GM21390 (cell line): ENCODE results near the gene ZNF383.
"Not testable (repeated sequence)": the region's sequence is repeated elsewhere in the genome, so short reads cannot be mapped to it uniquely, and the experiment has no call there.

Experiments
- ATAC-seq: cut with Tn5 transposase; IDR thresholded peaks from one replicate; pipeline ENCODE4 v1.9.1; 2021; ENCODE audit not compliant: unreplicated experiment

ZNF383 gene

DNA sequence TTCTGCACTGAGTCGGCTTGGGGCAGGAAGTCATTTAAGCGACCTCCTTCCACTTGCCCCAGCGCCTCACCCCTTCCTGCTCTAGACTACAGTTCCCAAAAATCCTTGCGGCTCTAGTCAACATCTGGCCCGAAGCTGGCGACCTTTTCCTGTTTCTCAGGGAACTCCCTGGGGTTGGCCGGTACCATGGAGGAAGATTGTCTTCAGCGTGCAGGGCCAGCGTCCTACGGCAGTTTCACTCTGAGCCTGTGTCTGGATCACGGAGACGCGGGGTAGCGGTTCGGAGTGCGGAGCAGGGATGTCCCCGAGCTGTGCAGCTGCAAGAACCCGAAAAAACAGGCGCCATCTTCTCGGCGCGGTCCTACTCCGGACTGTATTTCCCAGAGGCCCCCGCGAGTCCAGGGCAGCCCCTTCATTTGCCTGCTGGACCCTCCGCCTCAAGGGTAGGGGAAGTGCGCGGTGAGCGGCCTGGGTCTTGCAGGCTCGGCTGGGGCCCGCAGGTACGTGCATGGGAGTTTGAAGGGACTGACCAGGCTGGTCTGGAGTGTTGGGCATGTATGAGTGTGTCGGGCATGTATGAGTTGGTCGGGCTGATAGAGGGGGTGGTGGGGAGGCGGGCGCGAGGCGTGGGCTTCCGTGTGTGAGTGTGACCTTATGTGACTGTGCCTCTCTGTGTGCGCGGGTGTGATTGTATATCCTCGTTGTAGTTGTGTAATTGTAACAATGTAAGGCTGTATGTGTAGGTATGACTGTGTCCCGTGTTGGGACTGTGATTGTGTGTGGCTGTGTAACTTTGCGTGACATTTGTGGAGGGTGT lies at the start of gene ZNF383:
TSS of gene ZNF383 (plus strand) at position 440 of the 817 bp plus-strand sequence. CDS start 12,240 bp downstream, outside the sequence.
- ATAC-seq = peak; percentile 90

DNA sequence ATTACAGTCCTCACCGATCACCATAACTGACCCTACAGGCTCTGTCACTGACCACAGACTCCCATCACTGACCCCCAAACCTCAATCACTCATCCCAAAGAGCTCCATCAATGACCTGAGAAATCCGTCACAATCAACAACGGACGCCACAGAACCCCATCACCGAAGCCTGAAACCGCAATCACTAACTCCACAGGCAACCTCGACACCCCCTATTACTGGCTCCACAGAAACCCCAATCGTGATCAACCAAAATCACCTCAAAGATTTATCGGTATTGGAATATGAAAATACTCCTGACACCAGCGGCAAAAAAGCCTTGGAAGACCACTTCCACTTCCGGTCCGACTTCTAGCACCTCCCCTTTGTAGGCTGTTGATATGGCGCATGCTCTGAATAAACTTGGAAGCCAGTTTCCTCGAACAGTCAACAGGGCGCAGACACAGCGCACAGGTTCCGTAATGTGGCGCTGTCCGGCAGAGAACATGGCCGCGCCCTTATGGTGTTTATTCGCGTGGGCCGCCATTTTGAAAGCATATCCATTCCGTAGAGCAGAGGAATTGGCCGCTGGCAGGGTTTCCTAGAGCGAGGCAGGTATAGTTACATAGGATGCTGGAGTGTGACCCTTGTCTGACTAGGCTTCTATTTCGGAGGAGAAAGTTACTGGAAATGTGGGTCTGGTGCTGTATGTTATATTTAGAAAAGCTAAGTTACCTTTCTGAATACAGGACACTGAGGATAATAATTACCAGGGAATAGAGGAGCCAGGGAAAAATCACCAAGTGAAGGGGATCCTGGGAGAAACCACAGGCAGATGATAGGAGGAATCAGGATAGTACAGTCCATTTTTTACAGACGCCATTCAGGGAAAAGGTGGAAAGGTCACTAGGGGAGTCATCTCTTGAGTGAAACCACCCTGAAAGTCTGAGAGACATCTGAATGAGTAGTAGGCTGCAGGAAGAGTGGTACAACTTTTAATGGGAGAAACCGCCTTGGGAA lies 45.3 kb upstream of the ZNF383 start, which contains the start of gene ZNF585A:
TSS of gene ZNF585A (minus strand) at position 328 of the 999 bp plus-strand sequence. CDS start 2,785 bp downstream, outside the sequence.
- ATAC-seq = peak; percentile 98

DNA sequence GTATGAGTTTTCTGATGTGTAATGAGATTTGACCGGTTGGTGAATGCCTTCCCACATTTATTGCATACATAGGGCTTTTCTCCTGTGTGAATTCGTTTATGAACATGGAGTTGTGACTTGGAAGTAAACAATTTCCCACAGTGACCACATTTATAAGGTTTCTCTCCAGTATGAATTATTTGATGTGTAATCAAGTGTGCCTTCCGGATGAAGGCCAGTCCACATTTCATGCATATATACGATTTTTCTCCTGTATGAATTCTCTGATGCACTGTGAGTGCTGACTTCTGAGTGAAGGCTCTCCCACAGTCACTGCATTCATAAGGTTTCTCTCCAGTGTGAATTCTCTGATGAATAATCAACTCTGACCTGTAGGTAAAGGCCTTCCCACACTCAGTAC lies 31.9 kb upstream of the ZNF383 start:
- ATAC-seq = not testable (repeated sequence)

DNA sequence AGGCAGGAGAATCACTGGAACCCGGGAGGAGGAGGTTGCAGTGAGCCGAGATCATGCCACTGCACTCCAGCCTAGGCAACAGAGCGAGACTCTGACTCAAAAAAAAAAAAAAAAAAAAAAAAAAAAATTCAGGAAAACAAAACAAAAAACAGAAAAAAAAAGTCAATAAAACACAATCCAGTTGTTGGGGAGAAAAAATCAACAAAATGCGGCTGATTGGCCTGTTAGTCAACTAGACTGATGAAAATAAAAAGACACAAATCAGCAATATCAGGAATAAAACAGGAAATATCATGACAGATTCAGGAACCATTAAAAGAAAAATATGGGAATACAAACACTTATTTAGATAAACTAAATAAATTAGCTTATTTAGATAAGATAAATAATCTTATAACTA lies 22.8 kb upstream of the ZNF383 start:
- not testable (repeated sequence) for ATAC-seq

DNA sequence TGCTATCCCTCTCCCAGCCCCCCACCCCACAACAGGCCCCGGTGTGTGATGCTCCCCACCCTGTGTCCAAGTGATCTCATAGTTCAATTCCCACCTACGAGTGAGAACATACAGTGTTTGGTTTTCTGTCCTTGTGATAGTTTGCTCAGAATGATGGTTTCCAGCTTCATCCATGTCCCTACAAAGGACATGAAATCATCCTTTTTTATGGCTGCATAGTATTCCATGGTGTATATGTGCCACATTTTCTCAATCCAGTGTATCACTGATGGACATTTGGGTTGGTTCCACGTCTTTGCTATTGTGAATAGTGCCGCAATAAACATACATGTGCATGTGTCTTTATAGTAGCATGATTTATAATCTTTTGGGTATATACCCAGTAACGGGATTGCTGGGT lies 20.9 kb upstream of the ZNF383 start:
- not testable (repeated sequence) for ATAC-seq

DNA sequence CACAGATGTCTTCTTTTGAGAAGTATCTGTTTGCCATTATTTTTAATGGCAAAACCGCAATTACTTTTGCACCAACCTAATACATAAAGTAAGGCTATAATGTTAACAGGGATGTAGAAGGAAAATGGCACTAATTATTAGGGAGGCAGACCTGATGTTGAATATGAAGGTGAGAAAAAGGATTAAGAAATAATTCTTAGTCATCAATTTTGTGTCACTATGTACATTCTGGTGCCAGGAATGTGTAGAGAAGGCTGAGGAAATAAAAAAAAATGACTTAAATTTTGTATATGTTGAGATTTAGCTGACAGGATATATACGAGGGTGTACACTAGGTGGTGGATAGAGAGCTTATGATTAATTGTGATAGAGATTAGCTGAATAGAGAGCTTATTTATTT lies 20.2 kb upstream of the ZNF383 start:
- ATAC-seq = no peak

DNA sequence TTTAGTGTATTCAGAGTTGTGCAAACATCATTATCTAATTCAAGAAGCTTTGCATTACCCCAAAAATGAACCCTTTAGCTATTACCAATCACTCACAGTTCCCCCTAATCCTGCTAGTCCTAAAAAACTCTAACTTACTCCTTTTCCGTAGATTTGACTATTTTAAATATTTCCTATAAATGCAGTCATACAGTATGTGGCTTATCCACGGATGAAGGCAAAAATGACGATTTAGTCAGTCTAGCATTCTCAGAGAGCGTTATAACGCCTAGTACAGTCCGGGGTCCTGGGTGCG lies 587 bp upstream of the ZNF383 start:
- no peak for ATAC-seq

DNA sequence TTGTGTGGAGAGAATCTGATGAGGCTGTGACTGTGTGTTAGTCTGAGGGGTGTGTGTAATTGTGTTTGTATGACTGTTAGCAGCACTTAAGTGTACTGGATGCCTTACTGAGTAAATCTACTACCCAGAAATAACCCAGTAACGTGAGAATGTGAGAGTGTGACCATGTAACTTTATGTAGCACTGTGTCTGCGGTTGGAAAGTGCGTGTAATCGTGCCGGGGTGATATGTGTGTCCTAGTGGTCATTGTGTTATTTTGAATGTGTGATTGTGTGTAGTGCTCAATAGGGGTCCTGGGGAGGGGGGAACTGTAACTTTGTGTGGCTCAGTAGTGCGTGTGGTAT lies 550 bp downstream of the ZNF383 start:
- no peak for ATAC-seq

DNA sequence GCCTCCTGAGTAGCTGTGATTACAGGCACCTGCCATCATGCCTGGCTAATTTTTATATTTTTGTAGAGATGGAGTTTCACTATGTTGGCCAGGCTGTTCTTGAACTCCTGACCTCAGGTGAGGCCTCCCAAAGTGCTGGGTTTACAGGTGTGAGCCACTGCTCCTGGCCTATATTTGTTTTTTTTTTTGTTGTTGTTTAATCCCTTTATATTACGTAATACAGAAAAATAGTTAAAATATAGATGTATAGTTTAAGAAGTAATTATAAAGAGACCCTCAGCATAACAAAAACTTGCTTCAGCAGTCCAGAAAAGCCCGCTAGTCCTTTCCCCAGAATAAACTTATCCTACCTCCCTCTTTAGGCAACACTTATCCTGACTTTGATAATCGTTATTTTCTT lies 2.4 kb downstream of the ZNF383 start:
- no peak for ATAC-seq

DNA sequence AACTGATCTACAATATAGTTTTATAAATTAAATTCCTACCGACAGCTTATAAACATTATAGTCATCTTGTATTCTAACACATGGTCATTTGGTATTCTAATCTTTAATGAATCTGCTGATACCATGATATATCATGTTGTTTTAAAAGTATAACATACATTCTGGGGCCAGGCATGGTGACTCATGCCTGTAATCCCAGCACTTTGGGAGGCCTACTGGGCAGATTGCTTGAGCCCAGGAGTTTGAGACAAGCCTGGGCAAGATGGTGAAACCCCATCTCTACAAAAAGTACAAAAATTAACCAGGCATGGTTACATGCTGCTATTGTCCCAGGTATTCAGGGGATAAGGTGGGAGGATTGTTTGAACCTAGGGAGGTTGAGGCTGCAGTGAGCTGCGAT lies 3.1 kb downstream of the ZNF383 start:
- no peak for ATAC-seq

DNA sequence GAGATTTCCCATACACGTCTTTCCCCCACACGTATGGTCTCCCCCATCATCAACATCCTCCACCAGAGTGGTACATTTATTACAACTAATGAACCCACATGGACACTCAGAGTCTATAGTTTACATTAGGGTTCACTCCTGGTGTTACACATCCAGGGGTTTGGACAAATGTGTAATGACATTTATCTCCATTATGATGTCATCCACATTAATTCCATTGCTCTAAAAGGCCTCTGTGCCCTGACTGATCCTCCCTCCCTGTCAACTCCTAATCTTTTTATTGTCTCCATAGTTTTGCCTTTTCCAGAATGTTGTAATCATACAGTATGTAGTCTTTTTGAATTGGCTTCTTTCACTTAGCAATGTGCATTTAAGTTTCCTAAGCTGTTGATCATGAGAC lies 8.2 kb downstream of the ZNF383 start:
- no peak for ATAC-seq

DNA sequence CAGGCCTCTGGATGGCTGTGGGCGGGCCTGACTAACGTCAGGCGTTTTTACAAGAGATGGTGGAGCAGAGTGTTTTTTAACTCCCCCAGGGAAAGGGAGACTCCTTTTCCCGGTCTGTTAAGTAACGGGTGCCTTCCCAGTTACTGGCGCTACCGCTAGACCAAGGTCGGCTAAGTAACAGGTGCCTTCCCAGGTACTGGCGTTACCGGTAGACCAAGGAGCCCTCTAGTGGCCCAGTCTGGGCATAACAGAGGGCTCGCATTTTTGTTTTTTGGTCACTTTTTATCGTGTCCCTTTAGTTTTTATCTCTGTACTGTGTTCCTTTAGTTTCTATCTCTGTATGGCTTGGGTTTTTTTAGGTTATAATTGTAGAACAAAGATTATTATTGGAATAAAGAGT lies 10.0 kb downstream of the ZNF383 start:
- no peak for ATAC-seq

DNA sequence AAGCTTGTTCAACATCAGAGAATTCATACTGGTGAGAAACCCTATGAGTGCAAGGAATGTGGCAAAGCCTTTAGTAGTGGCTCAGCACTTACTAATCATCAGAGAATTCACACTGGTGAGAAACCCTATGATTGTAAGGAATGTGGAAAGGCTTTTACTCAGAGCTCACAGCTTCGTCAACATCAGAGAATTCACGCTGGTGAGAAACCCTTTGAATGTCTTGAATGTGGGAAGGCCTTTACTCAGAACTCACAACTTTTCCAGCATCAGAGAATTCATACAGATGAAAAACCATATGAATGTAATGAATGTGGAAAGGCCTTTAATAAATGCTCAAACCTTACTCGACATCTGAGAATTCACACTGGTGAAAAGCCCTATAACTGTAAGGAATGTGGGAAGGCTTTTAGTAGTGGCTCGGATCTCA lies 25.2 kb downstream of the ZNF383 start:
- ATAC-seq = no peak

DNA sequence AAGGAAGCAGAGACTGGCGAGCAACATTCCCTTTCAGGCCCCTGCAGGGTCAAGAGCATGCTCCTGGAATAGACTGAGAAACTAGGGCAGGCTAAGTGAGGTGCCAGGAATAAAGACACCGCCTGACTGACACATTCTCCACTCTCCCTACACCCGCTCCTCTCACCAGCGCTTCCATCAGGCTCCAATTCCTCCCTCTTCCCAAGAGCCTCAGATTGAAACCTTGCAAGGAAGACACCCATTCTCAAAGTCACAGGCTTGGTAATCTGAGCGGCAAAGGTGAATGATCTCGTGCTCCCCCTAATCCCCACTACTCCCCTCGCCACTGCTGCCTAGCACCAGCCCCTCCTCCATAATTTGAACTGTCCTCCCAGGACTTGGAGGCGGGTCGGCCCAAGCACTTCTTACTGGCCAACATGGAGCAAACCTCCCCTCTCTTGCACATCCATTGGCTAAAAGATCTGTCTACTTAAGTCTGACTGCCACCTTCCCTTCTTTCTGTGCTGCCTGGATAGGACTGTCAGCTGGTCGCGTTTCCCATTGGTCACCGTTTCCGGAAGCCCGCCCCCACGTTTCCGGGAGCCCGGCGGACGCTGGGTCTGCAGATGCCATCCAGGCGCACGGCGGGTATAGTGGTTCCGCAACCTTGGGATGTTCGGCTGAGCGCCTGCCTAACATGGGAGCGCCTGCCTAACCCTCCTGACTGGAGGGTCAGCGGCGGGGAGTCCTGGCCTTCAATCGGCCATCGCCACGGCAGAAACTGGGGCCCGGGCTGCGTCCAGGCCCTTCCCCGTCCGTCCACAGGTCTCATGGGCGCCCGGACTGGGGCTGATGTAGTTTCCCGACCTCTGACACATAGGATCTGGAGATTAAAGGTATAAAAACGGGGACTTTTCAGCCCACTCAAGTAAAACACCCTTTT lies 33.6 kb downstream of the ZNF383 start:
- no peak for ATAC-seq

DNA sequence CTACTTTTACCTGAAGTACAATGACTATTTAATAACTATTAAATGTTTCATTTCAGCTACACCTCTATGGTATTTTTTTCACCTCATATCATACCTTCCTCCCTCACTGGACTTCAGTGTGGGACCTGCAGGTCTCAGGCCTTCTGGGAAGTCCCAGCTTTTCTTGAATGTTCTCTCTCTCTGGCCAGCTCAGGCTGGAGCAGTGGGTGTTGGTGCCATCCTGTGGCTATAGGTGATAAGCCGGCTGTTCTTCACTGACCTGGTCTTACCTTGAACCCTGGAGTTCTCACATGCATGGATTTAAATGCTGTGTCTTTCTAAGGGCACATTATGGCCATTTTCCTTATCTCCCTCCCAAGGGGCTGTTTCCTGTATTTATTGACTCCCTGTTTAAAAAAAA lies 45.0 kb downstream of the ZNF383 start:
- ATAC-seq = not testable (repeated sequence)

DNA sequence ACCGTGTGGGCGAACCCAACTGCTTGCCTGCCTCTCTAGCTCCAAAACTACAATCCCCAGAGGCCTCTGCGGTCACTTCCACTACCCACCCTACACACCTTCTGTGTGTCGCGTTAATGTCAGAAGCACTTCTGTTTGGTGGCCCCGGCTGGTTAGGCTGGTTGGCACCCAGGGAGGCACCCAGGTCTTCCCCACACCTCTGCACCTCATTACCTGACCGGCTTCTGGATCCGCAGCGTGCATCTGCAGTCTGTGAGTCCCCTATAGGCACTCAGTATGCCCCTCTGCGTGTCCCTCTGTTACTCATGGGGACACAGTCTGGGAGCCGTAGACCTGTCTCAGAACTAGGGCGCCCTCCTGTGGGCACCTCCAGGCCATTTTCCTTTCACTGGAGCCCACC lies 49.0 kb downstream of the ZNF383 start:
- ATAC-seq = not testable (repeated sequence)

DNA sequence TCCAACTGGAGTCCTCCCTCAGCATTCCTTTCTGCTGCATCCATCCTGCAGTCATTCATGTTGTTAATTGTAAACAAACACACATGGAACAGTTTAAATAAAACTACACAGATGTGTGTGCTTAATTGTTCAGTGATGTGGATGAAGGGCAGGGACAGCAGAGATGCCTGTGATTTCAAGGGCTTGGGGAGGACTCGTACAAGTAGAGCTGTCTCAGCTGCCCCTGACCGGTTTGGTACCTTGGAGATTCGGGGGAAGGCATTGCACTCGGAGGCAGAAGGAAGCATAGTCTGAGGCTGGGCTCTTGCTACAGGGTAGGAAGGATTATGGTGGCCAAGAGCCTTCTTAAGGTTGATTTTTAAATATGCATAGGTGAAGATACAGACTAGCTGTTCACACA lies 49.7 kb downstream of the ZNF383 start:
- ATAC-seq = not testable (repeated sequence)

DNA sequence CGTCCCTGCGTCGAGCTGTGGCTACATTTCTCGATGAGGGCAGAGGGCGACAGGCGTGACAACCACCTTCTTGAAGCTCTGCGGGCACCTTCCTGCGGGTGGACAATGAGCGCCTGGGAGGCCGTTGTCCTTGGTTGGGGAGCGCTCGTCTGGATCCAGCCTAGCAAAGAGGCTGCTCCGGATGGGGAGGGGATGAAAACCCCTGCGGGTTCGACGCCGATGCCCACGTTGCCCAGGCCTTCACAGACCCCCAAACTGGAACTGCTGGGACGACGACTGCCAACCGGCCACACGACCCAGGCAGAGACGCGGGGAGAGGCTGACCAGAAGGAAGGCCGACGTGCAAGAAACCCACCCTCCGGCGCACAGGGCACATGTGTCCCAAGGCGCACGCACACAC lies 62.6 kb downstream of the ZNF383 start:
- not testable (repeated sequence) for ATAC-seq

DNA sequence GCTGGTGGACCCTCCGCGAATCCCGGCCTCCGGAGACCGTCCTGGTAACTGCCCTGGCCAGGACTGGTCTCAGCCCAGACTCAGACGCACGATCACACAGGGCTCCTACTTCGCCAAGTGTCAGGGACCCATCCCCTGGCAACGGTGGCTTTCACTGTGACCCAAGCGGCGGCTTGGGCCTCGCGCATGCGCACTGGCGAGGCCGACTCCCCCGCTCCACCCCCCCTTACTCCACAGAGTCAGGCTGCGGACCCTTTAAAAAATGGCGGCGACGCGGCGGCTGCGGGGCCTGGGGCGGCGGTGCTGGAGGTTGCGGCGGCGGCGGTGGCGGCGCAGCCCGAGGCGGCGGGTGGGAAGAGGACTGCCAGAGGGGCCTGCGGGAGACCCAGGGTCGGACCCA lies 66.0 kb downstream of the ZNF383 start:
- ATAC-seq = not testable (repeated sequence)

DNA sequence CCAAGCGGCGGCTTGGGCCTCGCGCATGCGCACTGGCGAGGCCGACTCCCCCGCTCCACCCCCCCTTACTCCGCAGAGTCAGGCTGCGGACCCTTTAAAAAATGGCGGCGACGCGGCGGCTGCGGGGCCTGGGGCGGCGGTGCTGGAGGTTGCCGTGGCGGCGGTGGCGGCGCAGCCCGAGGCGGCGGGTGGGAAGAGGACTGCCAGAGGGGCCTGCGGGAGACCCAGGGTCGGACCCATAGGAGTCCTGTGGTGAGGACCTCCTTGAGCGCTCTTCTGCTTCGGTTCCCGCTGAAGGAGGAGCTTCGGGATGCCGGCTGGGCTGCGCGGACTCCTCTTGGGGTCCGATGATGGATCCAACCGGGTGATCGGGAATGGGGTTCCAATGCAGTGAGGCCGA lies 71.2 kb downstream of the ZNF383 start:
- not testable (repeated sequence) for ATAC-seq
